Activated CD4-positive, alpha-beta T cell treated with anti-CD3 and anti-CD28 coated beads for 4 hours (primary cell): ENCODE measurements around the gene MGLL.

Experiments
- DNase-seq, 2 donors: peaks; one replicate each; pipeline ENCODE4 v3.0.0-alpha.2; 2020

Gene MGLL

GRCh38 chr3:127833281-127834032 lies 11.1 kb upstream of the MGLL start:
- no peak for DNase-seq

GRCh38 chr3:127831723-127832172 lies 9.4 kb upstream of the MGLL start:
- DNase-seq: no peak

- no peak for DNase-seq
Observed at GRCh38 chr3:127829537-127829936, 7.2 kb upstream of the MGLL start.

GRCh38 chr3:127827808-127828207 lies 5.5 kb upstream of the MGLL start:
- DNase-seq: no peak

- DNase-seq: no peak
Observed at GRCh38 chr3:127825756-127826155, 3.4 kb upstream of the MGLL start.

- DNase-seq: no peak
Observed at GRCh38 chr3:127824151-127824825, 2.0 kb upstream of the MGLL start.

- DNase-seq: no peak
Observed at GRCh38 chr3:127823426-127823857, 1.1 kb upstream of the MGLL start.

GRCh38 chr3:127822682-127823425 lies 539 bp upstream of the MGLL start:
- DNase-seq: no peak

- no peak for DNase-seq
Observed at GRCh38 chr3:127821394-127821793, 921 bp downstream of the MGLL start.

GRCh38 chr3:127820826-127821313 lies 1.4 kb downstream of the MGLL start:
- DNase-seq: no peak

- no peak for DNase-seq
Observed at GRCh38 chr3:127820221-127820825, 2.0 kb downstream of the MGLL start.

- DNase-seq: no peak
Observed at GRCh38 chr3:127819656-127820055, 2.7 kb downstream of the MGLL start.

GRCh38 chr3:127819086-127819485 lies 3.2 kb downstream of the MGLL start:
- DNase-seq: no peak

GRCh38 chr3:127817406-127817841 lies 4.9 kb downstream of the MGLL start:
- no peak for DNase-seq

- no peak for DNase-seq
Observed at GRCh38 chr3:127816783-127817405, 5.4 kb downstream of the MGLL start.

GRCh38 chr3:127815641-127816605 lies 6.4 kb downstream of the MGLL start:
- no peak for DNase-seq

- no peak for DNase-seq
Observed at GRCh38 chr3:127815001-127815400, 7.3 kb downstream of the MGLL start.

GRCh38 chr3:127814325-127814781 lies 8.0 kb downstream of the MGLL start:
- DNase-seq: no peak

- DNase-seq: no peak
Observed at GRCh38 chr3:127812151-127812550, 10.2 kb downstream of the MGLL start.

GRCh38 chr3:127811717-127812116 lies 10.6 kb downstream of the MGLL start:
- no peak for DNase-seq

GRCh38 chr3:127809611-127810010 lies 12.7 kb downstream of the MGLL start:
- no peak for DNase-seq
